ENCODE results near the gene CTNNBIP1. TPM values are rescaled to one million over a fixed set of nuclear protein-coding genes. Genes with fewer than 3 reads are reported as not detected.

The CTNNBIP1 gene
- total and polyA plus RNA-seq, 9 of the 15 experiments (the other 6 are each of a cell fraction or from before 2014, with no cell fraction given) = 0.65 to 29.2 (median 14.7) TPM

GRCh38 chr1:9942939-9943788 lies 33.1 kb upstream of the CTNNBIP1 start, which contains the start of the genes LZIC and NMNAT1 (continued):
- TF ChIP-seq ZBTB43 (CRISPR knock-in tag; IDR thresholded peaks at IDR 0.05) (no peak), TFE3 (CRISPR knock-in tag; IDR thresholded peaks at IDR 0.05) (no peak), SUPT5H (IDR thresholded peaks at IDR 0.05) (peak; percentile 97), SIRT6 (IDR thresholded peaks at IDR 0.05; ENCODE audit: low read depth, low read length) (no peak), FOS (IDR thresholded peaks at IDR 0.05; ENCODE audit: extremely low read depth, insufficient read length) (peak; percentile 62), ZNF134 (CRISPR knock-in tag; conservative IDR thresholded peaks at IDR 0.05) (no peak), ZNF184 (CRISPR knock-in tag; IDR thresholded peaks at IDR 0.05) (no peak), PTTG1 (tag; IDR thresholded peaks at IDR 0.05; ENCODE audit: low read depth) (no peak), SP1 (CRISPR knock-in tag; IDR thresholded peaks at IDR 0.05) (peak; percentile 99), FUS (optimal IDR thresholded peaks at IDR 0.05; ENCODE audit: low read depth, low read length) (no peak), NFIX (CRISPR knock-in tag; IDR thresholded peaks at IDR 0.05; ENCODE audit: low read depth) (no peak), THAP12 (CRISPR knock-in tag; IDR thresholded peaks at IDR 0.05) (peak; percentile 91), ZNF780A (CRISPR knock-in tag; IDR thresholded peaks at IDR 0.05) (no peak), TCF3 (CRISPR knock-in tag; IDR thresholded peaks at IDR 0.05) (no peak), DLX4 (CRISPR knock-in tag; IDR thresholded peaks at IDR 0.05) (no peak)
- TF ChIP-seq, protein P1, sequence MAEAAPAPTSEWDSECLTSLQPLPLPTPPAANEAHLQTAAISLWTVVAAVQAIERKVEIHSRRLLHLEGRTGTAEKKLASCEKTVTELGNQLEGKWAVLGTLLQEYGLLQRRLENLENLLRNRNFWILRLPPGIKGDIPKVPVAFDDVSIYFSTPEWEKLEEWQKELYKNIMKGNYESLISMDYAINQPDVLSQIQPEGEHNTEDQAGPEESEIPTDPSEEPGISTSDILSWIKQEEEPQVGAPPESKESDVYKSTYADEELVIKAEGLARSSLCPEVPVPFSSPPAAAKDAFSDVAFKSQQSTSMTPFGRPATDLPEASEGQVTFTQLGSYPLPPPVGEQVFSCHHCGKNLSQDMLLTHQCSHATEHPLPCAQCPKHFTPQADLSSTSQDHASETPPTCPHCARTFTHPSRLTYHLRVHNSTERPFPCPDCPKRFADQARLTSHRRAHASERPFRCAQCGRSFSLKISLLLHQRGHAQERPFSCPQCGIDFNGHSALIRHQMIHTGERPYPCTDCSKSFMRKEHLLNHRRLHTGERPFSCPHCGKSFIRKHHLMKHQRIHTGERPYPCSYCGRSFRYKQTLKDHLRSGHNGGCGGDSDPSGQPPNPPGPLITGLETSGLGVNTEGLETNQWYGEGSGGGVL (CRISPR knock-in tag; IDR thresholded peaks at IDR 0.05) = no peak
- TF ChIP-seq, protein P2, sequence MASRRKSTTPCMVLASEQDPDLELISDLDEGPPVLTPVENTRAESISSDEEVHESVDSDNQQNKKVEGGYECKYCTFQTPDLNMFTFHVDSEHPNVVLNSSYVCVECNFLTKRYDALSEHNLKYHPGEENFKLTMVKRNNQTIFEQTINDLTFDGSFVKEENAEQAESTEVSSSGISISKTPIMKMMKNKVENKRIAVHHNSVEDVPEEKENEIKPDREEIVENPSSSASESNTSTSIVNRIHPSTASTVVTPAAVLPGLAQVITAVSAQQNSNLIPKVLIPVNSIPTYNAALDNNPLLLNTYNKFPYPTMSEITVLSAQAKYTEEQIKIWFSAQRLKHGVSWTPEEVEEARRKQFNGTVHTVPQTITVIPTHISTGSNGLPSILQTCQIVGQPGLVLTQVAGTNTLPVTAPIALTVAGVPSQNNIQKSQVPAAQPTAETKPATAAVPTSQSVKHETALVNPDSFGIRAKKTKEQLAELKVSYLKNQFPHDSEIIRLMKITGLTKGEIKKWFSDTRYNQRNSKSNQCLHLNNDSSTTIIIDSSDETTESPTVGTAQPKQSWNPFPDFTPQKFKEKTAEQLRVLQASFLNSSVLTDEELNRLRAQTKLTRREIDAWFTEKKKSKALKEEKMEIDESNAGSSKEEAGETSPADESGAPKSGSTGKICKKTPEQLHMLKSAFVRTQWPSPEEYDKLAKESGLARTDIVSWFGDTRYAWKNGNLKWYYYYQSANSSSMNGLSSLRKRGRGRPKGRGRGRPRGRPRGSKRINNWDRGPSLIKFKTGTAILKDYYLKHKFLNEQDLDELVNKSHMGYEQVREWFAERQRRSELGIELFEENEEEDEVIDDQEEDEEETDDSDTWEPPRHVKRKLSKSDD (conservative IDR thresholded peaks at IDR 0.05; ENCODE audit: low read length) = no peak
